WTC11 (cell line): Measurements from ENCODE around the gene DLX1. TPM values are rescaled to one million over a fixed set of nuclear protein-coding genes. Genes with fewer than 3 reads are reported as not detected.

Experiments used
- ATAC-seq: fragments of 200-7000 bp; cut with Tn5 transposase; 2 replicates; pipeline ENCODE4 v1.10.0; 2021; ENCODE audit warnings: mild to moderate bottlenecking, moderate library complexity
- CTCF ChIA-PET: fragments of 300-600 bp; sonication (Branson Sonifier 250); formaldehyde crosslinking; loops from one replicate; lab custom pipeline; 2021; ENCODE audit warnings: antibody characterized with exemption; lab: Charles Lee
- POLR2A ChIA-PET: fragments of 350-600 bp; sonication (Branson Sonifier 250); formaldehyde crosslinking; loops from one replicate; lab custom pipeline; 2021; ENCODE audit warnings: antibody characterized with exemption; lab: Charles Lee
- DNase-seq: peaks from one replicate; pipeline ENCODE4 v3.0.0; 2021; ENCODE audit warnings: low spot score
- H3K27ac Mint-ChIP-seq: 2 replicates; pipeline ENCODE4 v1.8.0; 2021; ENCODE audit warnings: mixed read lengths
- H3K27me3 Mint-ChIP-seq: 2 replicates; pipeline ENCODE4 v1.8.0; 2021; ENCODE audit warnings: low read depth, mild to moderate bottlenecking, moderate library complexity, mixed read lengths
- H3K36me3 Mint-ChIP-seq: 2 replicates; pipeline ENCODE4 v1.8.0; 2021; ENCODE audit warnings: mixed read lengths
- H3K4me1 Mint-ChIP-seq: 2 replicates; pipeline ENCODE4 v1.8.0; 2022; ENCODE audit warnings: mixed read lengths
- H3K4me3 Mint-ChIP-seq: 2 replicates; pipeline ENCODE4 v1.8.0; 2021; ENCODE audit warnings: mild to moderate bottlenecking, moderate library complexity, mixed read lengths
- H3K9me3 Mint-ChIP-seq: 2 replicates; pipeline ENCODE4 v1.8.0; 2021; ENCODE audit warnings: mixed read lengths
- AR ChIP-seq: fragments of 250-450 bp; sonication (Bioruptor Pico); IDR thresholded peaks from 2 replicates; pipeline ENCODE4 v1.9.0; 2021; ENCODE audit warnings: mild to moderate bottlenecking
- GABPB1 ChIP-seq: sonication (generic); formaldehyde crosslinking; IDR thresholded peaks from 2 replicates; pipeline ENCODE4 v1.8.1; 2023; ENCODE audit warnings: mild to moderate bottlenecking, missing genetic modification reagents
- HMGA2 ChIP-seq: fragments of 250-450 bp; sonication (Bioruptor Pico); IDR thresholded peaks from 2 replicates; pipeline ENCODE4 v1.4.0; 2021; ENCODE audit warnings: mild to moderate bottlenecking, moderate library complexity
- IRF2 ChIP-seq: sonication (generic); formaldehyde crosslinking; IDR thresholded peaks from 2 replicates; pipeline ENCODE4 v1.8.0; 2022; ENCODE audit warnings: low read depth, missing genetic modification reagents, borderline replicate concordance
- NFATC4 ChIP-seq: fragments of 250-450 bp; sonication (Bioruptor Pico); IDR thresholded peaks from 2 replicates; pipeline ENCODE4 v1.9.0; 2021; ENCODE audit warnings: mild to moderate bottlenecking
- PREB ChIP-seq: sonication (generic); formaldehyde crosslinking; IDR thresholded peaks from 2 replicates; pipeline ENCODE4 v1.8.1; 2022; ENCODE audit warnings: mild to moderate bottlenecking, missing genetic modification reagents, moderate library complexity, borderline replicate concordance
- RORB ChIP-seq: fragments of 250-450 bp; sonication (Bioruptor Pico); IDR thresholded peaks from 2 replicates; pipeline ENCODE4 v1.9.0; 2021; ENCODE audit warnings: mild to moderate bottlenecking
- SP1 ChIP-seq: sonication (generic); formaldehyde crosslinking; conservative IDR thresholded peaks from 2 replicates; pipeline ENCODE4 v1.8.1; 2022; ENCODE audit warnings: missing genetic modification reagents
- TEAD4 ChIP-seq: sonication (generic); formaldehyde crosslinking; IDR thresholded peaks from 2 replicates; pipeline ENCODE4 v1.8.0; 2022; ENCODE audit warnings: mild to moderate bottlenecking, missing genetic modification reagents
- ZNF138 ChIP-seq: sonication (generic); formaldehyde crosslinking; conservative IDR thresholded peaks from 2 replicates; pipeline ENCODE4 v1.8.1; 2022; ENCODE audit warnings: mild to moderate bottlenecking, moderate library complexity, missing genetic modification reagents
- ZNF425 ChIP-seq: fragments of 250-450 bp; sonication (Bioruptor Pico); conservative IDR thresholded peaks from 2 replicates; pipeline ENCODE4 v1.9.0; 2021; ENCODE audit warnings: mild to moderate bottlenecking
- ZNF671 ChIP-seq: fragments of 250-450 bp; sonication (Bioruptor Pico); IDR thresholded peaks from 2 replicates; pipeline ENCODE4 v1.8.0; 2021; ENCODE audit warnings: mild to moderate bottlenecking
- total RNA-seq: library from RNA; stranded (reverse); gene quantifications from 3 replicates; pipeline ENCODE4 v1.2.3, GENCODE V29; 2021

Gene DLX1
- total RNA-seq, 1 experiment from 2014 or later, result not detected

GRCh38 chr2:172119089-172119488 is 33.8 kb downstream of the DLX1 start:
- TF ChIP-seq PREB, result no peak
- TF ChIP-seq GABPB1 (CRISPR knock-in tag), result peak; percentile 75
- TF ChIP-seq, all 79 proteins: peak for 1
- no peak for ATAC-seq

GRCh38 chr2:172120118-172120517 is 34.8 kb downstream of the DLX1 start:
- no peaks in the 10 kb centered on the region for H3K36me3 Mint-ChIP-seq
- ATAC-seq, result no peak

More at GRCh38 chr2:172119089-172119488, 33.8 kb downstream of the DLX1 start:
- Mint-ChIP-seq H3K27ac (no peak overlapping the region), H3K27me3 (peaks cover 6% of the 10 kb centered on the region), H3K4me3 (no peak overlapping the region), H3K9me3 (no peaks in the 10 kb centered on the region), H3K36me3 (no peaks in the 10 kb centered on the region), H3K4me1 (no peaks in the 10 kb centered on the region)
- CTCF ChIA-PET, result interaction anchor here (1.1 kb wide), 2 partner anchors 8 to 555 kb away, joined by 3 read pairs; no protein-coding TSS in a partner anchor
- POLR2A ChIA-PET, result no interaction called here
- DNase-seq, result no peak

GRCh38 chr2:172128484-172128883 is 43.2 kb downstream of the DLX1 start:
- ATAC-seq (no peak), DNase-seq (no peak)
- Mint-ChIP-seq H3K36me3 (peaks cover 2% of the 10 kb centered on the region; the same call in 1 of the 2 replicates), H3K4me3 (no peak overlapping the region), H3K9me3 (peaks cover 3% of the 10 kb centered on the region; the same call in 1 of the 2 replicates), H3K27ac (no peak overlapping the region), H3K4me1 (peaks cover 27% of the 10 kb centered on the region), H3K27me3 (peaks cover 51% of the 10 kb centered on the region)
- POLR2A ChIA-PET, result no interaction called here
- CTCF ChIA-PET, result interaction anchor here (0.6 to 4.7 kb wide), 8 partner anchors 14 to 546 kb away, joined by 3 to 67 read pairs (median 14); no protein-coding TSS in a partner anchor
- TF ChIP-seq TEAD4, result no peak
- TF ChIP-seq ZNF671, result no peak
- TF ChIP-seq RORB, result no peak
- TF ChIP-seq IRF2 (CRISPR knock-in tag), result no peak
- TF ChIP-seq AR (CRISPR knock-in tag), result no peak
- TF ChIP-seq ZNF138 (CRISPR knock-in tag), result no peak
- no peak for TF ChIP-seq HMGA2 (CRISPR knock-in tag)

More at GRCh38 chr2:172120118-172120517, 34.8 kb downstream of the DLX1 start:
- TF ChIP-seq NFATC4 (CRISPR knock-in tag) (no peak), AR (CRISPR knock-in tag) (no peak), RORB (no peak), ZNF425 (CRISPR knock-in tag) (no peak), SP1 (no peak), PREB (no peak)
- TF ChIP-seq, all 79 proteins: peak for 0
- H3K4me3 Mint-ChIP-seq, result no peak overlapping the region
- ChIA-PET POLR2A (no interaction called here), CTCF (interaction anchor here (1.1 to 1.4 kb wide), 2 partner anchors 52 to 554 kb away, joined by 3 read pairs; no protein-coding TSS in a partner anchor)
- no peaks in the 10 kb centered on the region for H3K4me1 Mint-ChIP-seq
- DNase-seq, result no peak
- peaks cover 6% of the 10 kb centered on the region for H3K27me3 Mint-ChIP-seq
- H3K27ac Mint-ChIP-seq, result no peak overlapping the region
- H3K9me3 Mint-ChIP-seq, result no peaks in the 10 kb centered on the region
